ENCODE data around the gene DGAT2.

- no peak for TF ChIP-seq CTCF (IDR thresholded peaks at IDR 0.05; ENCODE audit: low read depth, low read length, missing input control)
- peak in 1 of 2 donors; percentile 23 for TF ChIP-seq RAD21 (IDR thresholded peaks at IDR 0.05)
- no peak for TF ChIP-seq ZBTB33 (IDR thresholded peaks at IDR 0.05)
- no peak for TF ChIP-seq MAX (IDR thresholded peaks at IDR 0.05)
- no peak for TF ChIP-seq NR2F2 (IDR thresholded peaks at IDR 0.05)
- TF ChIP-seq GABPA (IDR thresholded peaks at IDR 0.05 in 1 of 2, conservative IDR thresholded peaks at IDR 0.05 in 1 of 2) = no peak
- no peak for TF ChIP-seq REST (IDR thresholded peaks at IDR 0.05)
- TF ChIP-seq TAF1 (conservative IDR thresholded peaks at IDR 0.05) = no peak
- no peak for TF ChIP-seq YY1 (IDR thresholded peaks at IDR 0.05)
- TF ChIP-seq JUND (IDR thresholded peaks at IDR 0.05) = peak in 1 of 2 donors; percentile 27
- TF ChIP-seq FOXA1 (IDR thresholded peaks at IDR 0.05) = no peak
- TF ChIP-seq EGR1 (IDR thresholded peaks at IDR 0.05; ENCODE audit: low read depth in 2 of 2) = no peak
- no peak for TF ChIP-seq SP1 (IDR thresholded peaks at IDR 0.05)
- TF ChIP-seq HNF4A (conservative IDR thresholded peaks at IDR 0.05) = no peak
Observed at GRCh38 chr11:75771646-75772410, 3.2 kb downstream of the DGAT2 start.

Measured in liver (tissue), 3 donors.